Measurements from ENCODE around the gene GJA1.

GJA1 gene

DNA sequence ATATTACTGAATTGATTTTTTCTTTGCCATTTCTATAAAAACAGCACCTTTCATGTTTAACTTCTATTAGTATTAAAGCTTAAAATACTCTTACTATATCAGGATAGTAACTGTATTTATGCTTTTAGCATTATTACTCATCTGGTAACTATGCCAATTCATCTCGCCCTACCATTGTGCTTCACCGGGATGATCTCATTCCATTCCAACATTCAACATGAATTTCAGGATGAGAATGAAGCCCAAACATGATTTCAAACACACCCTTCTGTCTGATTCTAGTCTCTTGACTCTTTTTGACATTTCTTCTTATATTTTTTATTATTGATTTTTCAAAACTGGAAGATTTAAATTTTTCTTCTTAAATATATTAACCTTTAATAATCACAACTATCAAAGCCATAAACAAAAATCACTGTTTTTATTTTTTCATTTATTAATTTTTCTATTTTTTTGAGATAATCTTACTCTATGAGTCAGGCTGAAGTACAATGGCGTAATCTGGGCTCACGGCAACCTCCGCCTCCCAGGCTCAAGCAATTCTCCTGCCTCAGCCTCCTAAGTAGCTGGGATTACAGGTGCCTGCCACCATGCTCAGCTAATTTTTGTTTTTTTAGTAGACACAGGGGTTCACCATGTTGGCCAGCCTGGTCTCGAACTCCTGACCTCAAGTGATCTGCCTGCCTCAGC lies 46.7 kb downstream of the GJA1 start:
- DNase-seq (ENCODE audit: low read depth in 2 of 3, low spot score in 2 of 3) = no peak

DNA sequence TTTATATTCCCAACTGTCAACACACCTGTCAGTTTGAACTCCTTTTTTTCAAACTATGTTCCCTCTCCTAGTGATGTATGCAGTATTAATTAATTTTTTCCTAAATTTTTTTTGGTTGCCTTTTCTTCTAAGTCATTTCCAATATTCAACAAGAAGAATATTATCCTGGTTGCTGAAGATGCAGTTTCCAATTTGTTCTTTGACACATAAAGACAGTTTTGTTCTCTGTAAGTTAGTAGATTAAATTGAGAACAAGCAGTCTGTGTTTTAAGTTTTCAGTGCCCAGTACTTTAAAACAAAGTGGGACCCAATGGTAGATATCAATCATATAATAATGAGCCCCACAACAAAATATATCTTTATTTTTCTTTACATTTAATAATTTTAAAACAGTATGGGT lies 47.3 kb downstream of the GJA1 start:
- no peak for DNase-seq (ENCODE audit: low read depth in 2 of 3, low spot score in 2 of 3)

DNA sequence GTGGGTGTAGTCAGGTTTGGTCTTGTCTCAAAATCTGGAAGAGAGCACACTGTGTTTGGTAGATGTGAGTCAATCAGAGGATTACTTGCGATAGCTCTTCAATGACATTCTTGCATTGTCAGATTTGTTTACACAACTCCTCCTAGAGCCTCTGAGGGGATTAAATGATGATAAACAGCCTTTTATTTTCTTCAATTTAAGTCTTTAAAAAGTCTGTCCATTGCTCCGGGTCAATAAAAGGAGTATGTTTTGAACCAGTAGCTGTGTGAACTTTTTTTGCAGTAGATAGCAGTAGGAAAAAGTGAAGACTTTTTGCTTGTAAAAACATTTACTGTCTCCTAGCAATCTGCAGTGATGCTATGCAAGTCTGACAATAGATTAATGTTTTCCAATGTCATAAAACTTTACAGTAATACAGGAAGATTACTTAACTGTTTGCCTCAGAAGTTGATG lies 49.9 kb downstream of the GJA1 start:
- DNase-seq (ENCODE audit: low read depth in 2 of 3, low spot score in 2 of 3) = no peak

DNA sequence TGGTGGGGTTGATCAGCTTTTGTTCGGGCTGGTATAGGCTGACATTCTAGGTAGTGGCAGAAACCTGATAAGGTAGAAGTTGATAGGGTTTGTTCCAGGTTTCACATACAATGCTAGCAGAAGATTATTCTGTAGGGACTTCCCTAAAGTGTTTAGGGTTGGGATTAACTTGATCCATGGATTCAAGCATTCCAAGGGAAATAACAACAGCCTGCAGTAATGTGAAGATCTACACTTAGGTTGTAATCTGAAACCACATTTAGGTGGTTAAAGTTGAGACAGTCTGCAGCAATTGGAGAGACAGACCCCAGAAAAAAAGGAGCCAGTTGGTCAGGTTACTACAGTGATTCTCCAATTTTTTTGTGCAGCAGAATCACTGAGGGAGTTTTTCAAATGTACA lies 56.1 kb downstream of the GJA1 start:
- no peak for DNase-seq (ENCODE audit: low read depth in 2 of 3, low spot score in 2 of 3)

DNA sequence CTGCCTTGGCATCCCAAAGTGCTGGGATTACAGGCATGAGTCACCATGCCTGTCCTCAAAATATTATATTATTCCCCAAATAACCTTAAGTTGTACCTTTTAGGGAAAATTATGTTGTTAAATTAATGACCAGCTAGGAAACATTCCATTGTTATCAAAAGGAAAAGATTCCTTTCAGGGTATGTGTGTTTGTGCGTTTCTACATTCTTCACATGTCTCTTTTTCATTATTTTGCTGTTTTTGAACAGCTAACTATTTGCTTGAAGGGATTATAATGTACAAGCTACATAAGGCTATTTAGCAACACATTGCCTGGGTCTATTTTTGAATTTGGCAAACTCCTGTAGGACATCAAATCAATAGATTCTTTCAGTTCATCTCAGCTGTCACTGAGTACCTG lies 57.1 kb downstream of the GJA1 start:
- DNase-seq (ENCODE audit: low read depth in 2 of 3, low spot score in 2 of 3) = no peak

DNA sequence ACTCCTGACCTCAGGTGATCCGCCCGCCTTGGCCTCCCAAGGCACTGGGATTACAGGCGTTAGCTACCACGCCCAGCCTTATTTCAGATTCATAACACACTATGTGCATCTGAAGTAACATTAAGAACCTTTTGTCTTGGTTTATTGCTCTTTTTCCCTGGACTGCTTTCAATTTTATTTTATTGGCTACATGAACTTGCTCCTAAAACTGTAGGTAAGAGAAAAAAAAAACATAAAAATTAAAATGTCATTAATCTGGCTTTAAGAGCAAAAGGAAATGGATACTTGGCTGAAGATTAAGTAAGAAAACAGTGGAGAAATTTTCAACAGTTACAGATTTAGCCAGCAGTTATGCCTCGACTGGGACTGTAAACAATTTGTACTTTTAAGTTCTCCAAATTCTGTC lies 62.5 kb downstream of the GJA1 start:
- DNase-seq (ENCODE audit: low read depth in 2 of 3, low spot score in 2 of 3) = no peak

DNA sequence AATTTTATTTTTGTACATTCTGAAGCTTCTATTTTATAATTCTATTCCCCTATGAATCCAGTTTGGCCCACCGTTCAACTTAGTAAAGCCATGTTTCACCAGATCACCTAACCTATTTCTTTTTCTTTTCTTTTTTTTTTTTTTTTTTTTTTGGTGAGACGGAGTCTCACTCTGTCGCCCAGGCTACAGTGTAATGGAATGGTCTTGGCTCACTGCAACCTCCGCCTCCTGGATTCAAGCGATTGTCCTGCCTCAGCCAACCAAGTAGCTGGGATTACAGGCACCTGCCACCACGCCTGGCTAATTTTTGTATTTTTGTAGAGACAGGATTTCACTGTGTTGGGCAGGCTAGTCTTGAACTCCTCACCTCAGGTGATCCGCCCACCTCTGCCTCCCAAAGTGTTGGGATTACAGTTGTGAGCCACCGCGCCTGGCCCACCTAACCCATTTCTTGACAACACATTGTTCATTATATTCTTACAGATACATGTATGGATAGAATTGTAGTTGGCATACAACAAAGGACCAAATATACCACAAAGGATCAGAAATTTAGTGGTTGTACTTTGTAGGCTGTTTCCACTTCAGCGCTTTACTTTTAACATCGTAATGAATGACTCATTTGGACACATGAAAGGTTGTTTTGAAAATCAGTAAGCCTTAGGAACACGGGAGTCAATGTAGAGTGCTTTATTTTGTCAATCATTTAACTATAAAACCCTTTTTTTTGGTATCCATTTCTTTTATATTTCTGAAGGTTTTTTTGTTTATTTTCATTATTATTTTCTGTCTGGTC lies 63.2 kb downstream of the GJA1 start:
- DNase-seq (ENCODE audit: low read depth in 2 of 3, low spot score in 2 of 3) = no peak
